Omental fat pad (tissue), 4 donors: ENCODE measurements around the gene IGFL1. TPM values are rescaled to one million over a fixed set of nuclear protein-coding genes. Genes with fewer than 3 reads are reported as not detected.
"Not testable (repeated sequence)": the region's sequence is repeated elsewhere in the genome, so short reads cannot be mapped to it uniquely, and the experiment has no call there.

Experiments used
- ATAC-seq: fragments of 150-250 bp; one replicate; pipeline ENCODE4 v1.9.1; 2016; ENCODE audit warnings: mild to moderate bottlenecking, moderate library complexity; ENCODE audit not compliant: low FRiP score
- DNase-seq: peaks from one replicate; pipeline ENCODE4 v3.0.0-alpha.2; 2019; ENCODE audit warnings: low spot score
- total RNA-seq, 4 donors: library from RNA; depleted of rRNA; stranded (reverse); fragments of >200 nt; gene quantifications; one replicate each; pipeline ENCODE4 v1.1.0, GENCODE V29; 2016
- TF ChIP-seq, protein P1 (sequence below), 3 donors: fragments of 450-650 bp; IDR thresholded peaks; one replicate each; pipeline ENCODE4 v1.5.1; 2016 to 2017; ENCODE audit warnings: antibody characterized with exemption in 3 of 3, mild to moderate bottlenecking in 3 of 3, moderate library complexity in 2 of 3

IGFL1 gene
- total RNA-seq, 4 donors from 2014 or later, result not detected

- DNase-seq (no peak), ATAC-seq (peak; percentile 61)
- TF ChIP-seq, protein P1, sequence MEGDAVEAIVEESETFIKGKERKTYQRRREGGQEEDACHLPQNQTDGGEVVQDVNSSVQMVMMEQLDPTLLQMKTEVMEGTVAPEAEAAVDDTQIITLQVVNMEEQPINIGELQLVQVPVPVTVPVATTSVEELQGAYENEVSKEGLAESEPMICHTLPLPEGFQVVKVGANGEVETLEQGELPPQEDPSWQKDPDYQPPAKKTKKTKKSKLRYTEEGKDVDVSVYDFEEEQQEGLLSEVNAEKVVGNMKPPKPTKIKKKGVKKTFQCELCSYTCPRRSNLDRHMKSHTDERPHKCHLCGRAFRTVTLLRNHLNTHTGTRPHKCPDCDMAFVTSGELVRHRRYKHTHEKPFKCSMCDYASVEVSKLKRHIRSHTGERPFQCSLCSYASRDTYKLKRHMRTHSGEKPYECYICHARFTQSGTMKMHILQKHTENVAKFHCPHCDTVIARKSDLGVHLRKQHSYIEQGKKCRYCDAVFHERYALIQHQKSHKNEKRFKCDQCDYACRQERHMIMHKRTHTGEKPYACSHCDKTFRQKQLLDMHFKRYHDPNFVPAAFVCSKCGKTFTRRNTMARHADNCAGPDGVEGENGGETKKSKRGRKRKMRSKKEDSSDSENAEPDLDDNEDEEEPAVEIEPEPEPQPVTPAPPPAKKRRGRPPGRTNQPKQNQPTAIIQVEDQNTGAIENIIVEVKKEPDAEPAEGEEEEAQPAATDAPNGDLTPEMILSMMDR (IDR thresholded peaks at IDR 0.05), result peak in 2 of 3 donors; percentile 79 to 90
Measured at GRCh38 chr19:46265217-46265828, 35.8 kb downstream of the IGFL1 start.

GRCh38 chr19:46269101-46269500, 39.6 kb downstream of the IGFL1 start:
- no peak for ATAC-seq
- no peak for DNase-seq
- TF ChIP-seq, protein P1 (IDR thresholded peaks at IDR 0.05), result no peak

GRCh38 chr19:46270521-46271256, 41.1 kb downstream of the IGFL1 start:
- TF ChIP-seq, protein P1 (IDR thresholded peaks at IDR 0.05), result no peak
- DNase-seq (no peak), ATAC-seq (no peak)

DNA sequence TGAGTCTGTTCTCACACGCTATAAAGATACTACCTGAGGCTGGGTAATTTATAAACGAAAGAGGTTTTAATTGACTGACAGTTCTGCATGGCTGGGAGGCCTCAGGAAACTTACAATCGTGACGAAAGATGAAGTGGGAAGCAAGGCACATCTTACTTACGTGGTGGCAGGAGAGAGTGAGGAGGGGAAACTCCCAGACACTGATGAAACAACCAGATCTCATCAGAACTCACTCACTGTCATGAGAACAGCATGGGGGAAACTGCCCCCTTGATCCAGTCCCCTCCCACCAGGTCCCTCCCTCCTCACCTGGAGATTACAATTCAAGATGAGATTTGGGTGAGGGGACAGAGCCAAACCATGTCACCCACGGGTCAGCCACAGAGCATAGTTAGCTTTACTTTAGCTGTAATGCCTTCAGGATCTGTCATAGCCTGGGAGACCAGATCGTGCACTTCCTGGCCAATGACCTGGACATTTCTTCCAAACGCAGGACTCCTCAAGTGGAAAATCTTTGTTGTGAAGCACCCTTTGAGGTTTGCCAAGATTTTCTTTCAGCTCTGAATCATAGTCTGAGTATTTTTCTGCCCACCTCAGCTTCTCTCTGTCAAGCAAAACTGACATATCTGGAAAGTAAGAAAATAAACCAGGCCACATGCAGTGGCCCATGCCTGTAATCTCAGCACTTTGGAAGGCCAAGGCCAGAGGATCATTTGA, 42.1 kb downstream of the IGFL1 start:
- TF ChIP-seq, protein P1 (IDR thresholded peaks at IDR 0.05), result no peak
- ATAC-seq, result peak; percentile 57
- DNase-seq, result no peak

DNA sequence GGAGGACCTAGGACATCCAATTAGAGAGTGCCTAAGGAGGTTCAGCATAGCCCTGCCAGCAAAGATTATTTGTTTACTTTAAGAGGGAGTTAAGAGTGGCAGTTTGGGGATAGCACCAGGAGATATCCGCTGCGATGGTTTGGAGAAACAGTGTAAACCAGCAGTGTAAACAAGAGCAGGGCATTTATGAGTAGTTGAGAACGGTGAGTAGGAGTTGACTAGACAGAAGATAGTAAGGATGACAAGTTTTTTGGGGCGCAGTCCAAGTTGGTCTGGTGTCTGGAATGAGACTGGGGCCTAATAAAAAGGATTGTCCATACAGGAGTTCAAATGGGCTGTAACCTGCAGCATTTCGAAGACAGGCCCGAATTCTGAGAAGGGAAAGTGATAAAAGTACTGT, 44.4 kb downstream of the IGFL1 start:
- ATAC-seq, DNase-seq: not testable (repeated sequence)

DNA sequence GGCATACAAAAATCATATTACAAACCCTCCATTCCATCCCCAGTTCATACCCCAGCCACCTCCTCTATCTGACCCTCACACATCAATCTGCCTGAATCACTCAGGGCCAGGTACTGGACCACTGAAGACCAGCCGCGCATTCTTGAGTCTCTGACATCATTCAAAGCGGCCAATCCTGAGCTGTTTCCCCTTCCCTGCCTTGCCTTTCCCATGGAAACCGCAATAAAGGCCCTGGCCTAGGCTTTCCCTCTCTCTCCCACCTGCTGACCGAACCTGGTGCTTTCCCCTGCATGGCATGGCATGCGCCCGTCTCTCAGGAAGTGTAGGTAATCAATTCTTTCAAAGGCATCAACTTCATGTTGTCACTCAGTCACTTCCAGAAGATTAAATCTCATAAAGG, 49.6 kb downstream of the IGFL1 start:
- TF ChIP-seq, protein P1 (IDR thresholded peaks at IDR 0.05), result no peak
- ATAC-seq (no peak), DNase-seq (no peak)

Other genes with a start within 250 kb of the IGFL1 start
- 10 to 100 TPM in 1 of 4 donors, 1 to 10 TPM in 3; 3.6 to 10.4 (median 6.1) TPM for gene CCDC61, start 234.3 kb upstream of the IGFL1 start, total RNA-seq
- gene PGLYRP1, start 206.7 kb upstream of the IGFL1 start, total RNA-seq, result not detected
- gene IGFL4, start 188.7 kb upstream of the IGFL1 start, total RNA-seq, result not detected
- not detected for gene IGFL3, start 105.1 kb upstream of the IGFL1 start, total RNA-seq
- 1 to 10 TPM in 1 of 4 donors, under 1 TPM in 1, not detected in 2; 0.84 to 1.5 TPM for gene IGFL2, start 81.5 kb upstream of the IGFL1 start, total RNA-seq
- gene HIF3A, start 67.3 kb downstream of the IGFL1 start, total RNA-seq, result 100 to 1,000 TPM in 1 of 4 donors, 10 to 100 TPM in 3; 10.3 to 201 (median 17.6) TPM
- 10 to 100 TPM; 43.2 to 63.8 (median 49.5) TPM for gene PPP5C, start 117.3 kb downstream of the IGFL1 start, total RNA-seq
- 1 to 10 TPM; 1.7 to 7.1 (median 5.3) TPM for gene CCDC8, start 183.8 kb downstream of the IGFL1 start, total RNA-seq
- not detected for gene PNMA8C, start 199.2 kb downstream of the IGFL1 start, total RNA-seq
- 1 to 10 TPM in 2 of 4 donors, under 1 TPM in 2; 0.72 to 3.5 (median 1.0) TPM for gene PNMA8A, start 241.8 kb downstream of the IGFL1 start, total RNA-seq